Measurements from ENCODE around the gene LRRC15. TPM values are rescaled to one million over a fixed set of nuclear protein-coding genes. Genes with fewer than 3 reads are reported as not detected.

Gene LRRC15
- total and polyA plus RNA-seq, 2 experiments from 2014 or later = not detected

DNA sequence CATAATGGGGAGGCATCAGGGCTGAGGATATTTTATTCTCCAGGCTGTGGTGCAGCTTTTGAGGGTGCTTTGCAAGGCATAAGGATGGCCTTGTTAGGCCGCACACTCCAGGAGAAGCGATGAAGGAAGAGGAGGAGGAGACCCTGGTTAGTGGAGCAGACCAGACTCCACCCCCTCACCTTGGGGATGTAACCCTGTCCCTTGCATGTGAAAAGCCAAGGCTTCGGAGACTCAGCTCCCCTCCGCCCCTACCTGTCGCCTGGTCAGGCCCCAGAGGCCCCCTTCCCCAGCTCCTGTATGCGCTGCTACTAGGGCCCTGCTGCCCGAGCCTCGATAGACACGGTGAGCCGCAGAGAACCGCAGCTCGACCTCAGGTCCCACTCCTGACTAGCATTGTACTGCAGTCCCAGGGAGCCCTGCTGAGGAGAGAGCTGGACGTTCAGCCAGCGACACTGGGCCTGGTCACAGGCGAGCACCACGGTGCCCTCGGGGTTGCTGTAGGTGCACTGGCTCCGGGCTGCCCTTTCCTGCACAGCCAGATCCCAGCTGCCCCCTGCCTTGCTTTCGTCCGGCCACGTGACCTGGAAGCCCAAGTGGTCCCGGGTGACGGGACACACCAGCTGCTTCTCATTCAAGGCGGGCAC is 28.7 kb downstream of the LRRC15 start:
- no peak overlapping the region for H2AFZ ChIP-seq
- H3K9me2 ChIP-seq (replicated peaks; ENCODE audit: insufficient read depth) = no peaks in the 10 kb centered on the region
- H3K4me2 ChIP-seq = no peak overlapping the region
- H4K20me1 ChIP-seq (ENCODE audit: insufficient read depth, poor library complexity, severe bottlenecking) = no peaks in the 10 kb centered on the region
- peaks cover 9% of the 10 kb centered on the region for H3K4me1 ChIP-seq (ENCODE audit: insufficient read depth)
- no peaks in the 10 kb centered on the region for H3K79me2 ChIP-seq
- no peak overlapping the region for H3K4me3 ChIP-seq
- no peak overlapping the region for H3K27ac ChIP-seq
- no peaks in the 10 kb centered on the region for H3K9me3 ChIP-seq (ENCODE audit: low read depth)
- no peaks in the 10 kb centered on the region for H3K36me3 ChIP-seq (replicated peaks; ENCODE audit: insufficient read depth, low read depth)
- no peaks in the 10 kb centered on the region for H3K27me3 ChIP-seq
- DNase-seq (ENCODE audit: low spot score) = no peak
- 88% methylated on average over 24 of the region's 24 CpGs for whole genome bisulfite sequencing (ENCODE audit: low lambda C conversion rate, missing lambda C conversion rate)
- TF ChIP-seq EZH2 (IDR thresholded peaks at IDR 0.05; ENCODE audit: borderline replicate concordance) = no peak
- TF ChIP-seq EZH2phosphoT487 (IDR thresholded peaks at IDR 0.05; ENCODE audit: low read depth, severe bottlenecking, unreplicated experiment) = no peak
- TF ChIP-seq, protein P1, sequence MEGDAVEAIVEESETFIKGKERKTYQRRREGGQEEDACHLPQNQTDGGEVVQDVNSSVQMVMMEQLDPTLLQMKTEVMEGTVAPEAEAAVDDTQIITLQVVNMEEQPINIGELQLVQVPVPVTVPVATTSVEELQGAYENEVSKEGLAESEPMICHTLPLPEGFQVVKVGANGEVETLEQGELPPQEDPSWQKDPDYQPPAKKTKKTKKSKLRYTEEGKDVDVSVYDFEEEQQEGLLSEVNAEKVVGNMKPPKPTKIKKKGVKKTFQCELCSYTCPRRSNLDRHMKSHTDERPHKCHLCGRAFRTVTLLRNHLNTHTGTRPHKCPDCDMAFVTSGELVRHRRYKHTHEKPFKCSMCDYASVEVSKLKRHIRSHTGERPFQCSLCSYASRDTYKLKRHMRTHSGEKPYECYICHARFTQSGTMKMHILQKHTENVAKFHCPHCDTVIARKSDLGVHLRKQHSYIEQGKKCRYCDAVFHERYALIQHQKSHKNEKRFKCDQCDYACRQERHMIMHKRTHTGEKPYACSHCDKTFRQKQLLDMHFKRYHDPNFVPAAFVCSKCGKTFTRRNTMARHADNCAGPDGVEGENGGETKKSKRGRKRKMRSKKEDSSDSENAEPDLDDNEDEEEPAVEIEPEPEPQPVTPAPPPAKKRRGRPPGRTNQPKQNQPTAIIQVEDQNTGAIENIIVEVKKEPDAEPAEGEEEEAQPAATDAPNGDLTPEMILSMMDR (IDR thresholded peaks at IDR 0.05; ENCODE audit: poor library complexity) = no peak

DNA sequence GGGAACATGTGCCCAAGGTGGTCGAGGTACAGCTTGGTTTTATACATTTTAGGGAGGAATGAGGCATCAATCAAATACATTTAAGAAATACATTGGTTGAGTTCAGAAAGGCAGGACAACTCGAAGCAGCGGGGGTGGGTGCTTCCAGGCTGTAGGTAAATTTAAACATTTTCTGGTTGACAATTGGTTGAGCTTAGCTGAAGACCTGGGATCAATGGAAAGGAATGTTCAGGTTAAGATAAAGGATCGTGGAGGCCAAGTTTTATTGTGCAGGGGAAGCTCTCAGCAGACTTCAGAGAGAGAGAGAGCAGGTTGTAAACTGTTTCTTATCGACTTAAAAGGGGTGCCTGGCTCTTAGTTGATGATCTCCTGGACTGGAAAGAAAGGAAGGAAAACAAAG is 29.7 kb downstream of the LRRC15 start:
- TF ChIP-seq, protein P1 (IDR thresholded peaks at IDR 0.05; ENCODE audit: poor library complexity) = no peak
- TF ChIP-seq EZH2phosphoT487 (IDR thresholded peaks at IDR 0.05; ENCODE audit: low read depth, severe bottlenecking, unreplicated experiment) (no peak), EZH2 (IDR thresholded peaks at IDR 0.05; ENCODE audit: borderline replicate concordance) (no peak)
- 22% methylated on average over 5 of the region's 5 CpGs for WGBS (ENCODE audit: low lambda C conversion rate, missing lambda C conversion rate)

GRCh38 chr3:194339356-194339755 is 30.2 kb downstream of the LRRC15 start:
- Histone ChIP-seq H3K4me2 (no peak overlapping the region), H3K4me3 (no peak overlapping the region), H3K4me1 (ENCODE audit: insufficient read depth) (peaks cover 9% of the 10 kb centered on the region), H3K36me3 (replicated peaks; ENCODE audit: insufficient read depth, low read depth) (no peaks in the 10 kb centered on the region), H3K79me2 (no peaks in the 10 kb centered on the region), H3K9me3 (ENCODE audit: low read depth) (no peaks in the 10 kb centered on the region), H2AFZ (no peak overlapping the region), H4K20me1 (ENCODE audit: insufficient read depth, poor library complexity, severe bottlenecking) (no peaks in the 10 kb centered on the region), H3K9me2 (replicated peaks; ENCODE audit: insufficient read depth) (no peaks in the 10 kb centered on the region), H3K27me3 (no peaks in the 10 kb centered on the region), H3K27ac (peak overlapping the region; percentile 80)
- TF ChIP-seq EZH2 (IDR thresholded peaks at IDR 0.05; ENCODE audit: borderline replicate concordance) = no peak
- TF ChIP-seq, protein P1 (IDR thresholded peaks at IDR 0.05; ENCODE audit: poor library complexity) = peak; percentile 29
- 63% methylated on average over 9 of the region's 9 CpGs for WGBS (ENCODE audit: low lambda C conversion rate, missing lambda C conversion rate)
- DNase-seq (ENCODE audit: low spot score) = no peak

More for the DNA sequence above, 29.7 kb downstream of the LRRC15 start:
- H3K36me3 ChIP-seq (replicated peaks; ENCODE audit: insufficient read depth, low read depth) = no peaks in the 10 kb centered on the region
- no peaks in the 10 kb centered on the region for H3K27me3 ChIP-seq
- no peaks in the 10 kb centered on the region for H3K79me2 ChIP-seq
- peak overlapping the region; percentile 80 for H3K27ac ChIP-seq
- no peak overlapping the region for H3K4me2 ChIP-seq
- H3K4me3 ChIP-seq = no peak overlapping the region
- no peak for DNase-seq (ENCODE audit: low spot score)
- no peaks in the 10 kb centered on the region for H3K9me2 ChIP-seq (replicated peaks; ENCODE audit: insufficient read depth)
- no peaks in the 10 kb centered on the region for H4K20me1 ChIP-seq (ENCODE audit: insufficient read depth, poor library complexity, severe bottlenecking)
- no peak overlapping the region for H2AFZ ChIP-seq
- no peaks in the 10 kb centered on the region for H3K9me3 ChIP-seq (ENCODE audit: low read depth)
- peaks cover 9% of the 10 kb centered on the region for H3K4me1 ChIP-seq (ENCODE audit: insufficient read depth)

All from hepatocyte (in vitro differentiated cells).